Measurements from ENCODE around the gene COQ9. TPM values are rescaled to one million over a fixed set of nuclear protein-coding genes. Genes with fewer than 3 reads are reported as not detected.
"Not testable (repeated sequence)": the region's sequence is repeated elsewhere in the genome, so short reads cannot be mapped to it uniquely, and the experiment has no call there.

COQ9 gene
- total RNA-seq, 6 donors from 2014 or later = 33.1 to 47.1 (median 39.4) TPM

GRCh38 chr16:57497121-57497520, 49.8 kb downstream of the COQ9 start:
- 88 to 92% methylated on average over 13 of the region's 13 CpGs for WGBS, 2 donors
- DNase-seq = peak in 1 of 2 donors; percentile 45

GRCh38 chr16:57498031-57498430, 50.8 kb downstream of the COQ9 start:
- ATAC-seq (ENCODE audit: low FRiP score in 2 of 2) (no peak), DNase-seq (no peak)
- Histone ChIP-seq H3K4me1 (peaks cover 5 to 17% (median 11%) of the 10 kb centered on the region in 4 donors), H3K27ac (no peak overlapping the region), H3K36me3 (no peaks in the 10 kb centered on the region), H3K4me3 (no peak overlapping the region), H3K27me3 (no peaks in the 10 kb centered on the region), H3K9me3 (no peaks in the 10 kb centered on the region)
- no peak for TF ChIP-seq POLR2A (IDR thresholded peaks at IDR 0.05)
- no peak for TF ChIP-seq CTCF (IDR thresholded peaks at IDR 0.05)
- TF ChIP-seq EP300 (IDR thresholded peaks at IDR 0.05) = no peak
- no peak for TF ChIP-seq POLR2AphosphoS5 (IDR thresholded peaks at IDR 0.05)
- WGBS, 2 donors = 83 to 89% methylated on average over 3 to 4 of the region's 4 CpGs

More at GRCh38 chr16:57497121-57497520, 49.8 kb downstream of the COQ9 start:
- H3K36me3 ChIP-seq = no peaks in the 10 kb centered on the region
- no peak for ATAC-seq (ENCODE audit: low FRiP score in 2 of 2)
- no peak overlapping the region for H3K4me3 ChIP-seq
- peaks cover 5 to 12% (median 8%) of the 10 kb centered on the region in 4 donors for H3K4me1 ChIP-seq
- no peak for TF ChIP-seq POLR2AphosphoS5 (IDR thresholded peaks at IDR 0.05)
- TF ChIP-seq CTCF (IDR thresholded peaks at IDR 0.05) = no peak
- TF ChIP-seq POLR2A (IDR thresholded peaks at IDR 0.05) = no peak
- TF ChIP-seq EP300 (IDR thresholded peaks at IDR 0.05) = no peak
- H3K9me3 ChIP-seq = no peaks in the 10 kb centered on the region
- no peak overlapping the region for H3K27ac ChIP-seq
- no peaks in the 10 kb centered on the region for H3K27me3 ChIP-seq

DNA sequence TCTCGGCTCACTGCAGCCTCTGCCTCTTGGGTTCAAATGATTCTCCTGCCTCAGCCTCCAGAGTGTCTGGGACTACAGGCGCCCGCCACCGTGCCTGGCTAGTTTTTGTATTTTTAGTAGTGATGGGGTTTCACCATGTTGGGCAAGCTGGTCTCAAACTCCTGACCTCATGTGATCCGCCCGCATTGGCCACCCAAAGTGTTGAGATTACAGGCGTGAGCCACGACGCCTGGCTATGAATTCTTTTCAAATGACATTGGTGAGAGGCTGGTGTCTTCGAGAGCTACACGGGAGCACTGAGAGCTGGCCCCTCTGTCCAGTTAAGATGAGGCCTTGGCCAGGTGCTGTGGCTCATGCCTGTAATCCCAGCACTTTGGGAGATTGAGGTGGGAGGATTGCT, 52.7 kb downstream of the COQ9 start:
- 95 to 98% methylated on average over 11 of the region's 11 CpGs for WGBS, 2 donors

DNA sequence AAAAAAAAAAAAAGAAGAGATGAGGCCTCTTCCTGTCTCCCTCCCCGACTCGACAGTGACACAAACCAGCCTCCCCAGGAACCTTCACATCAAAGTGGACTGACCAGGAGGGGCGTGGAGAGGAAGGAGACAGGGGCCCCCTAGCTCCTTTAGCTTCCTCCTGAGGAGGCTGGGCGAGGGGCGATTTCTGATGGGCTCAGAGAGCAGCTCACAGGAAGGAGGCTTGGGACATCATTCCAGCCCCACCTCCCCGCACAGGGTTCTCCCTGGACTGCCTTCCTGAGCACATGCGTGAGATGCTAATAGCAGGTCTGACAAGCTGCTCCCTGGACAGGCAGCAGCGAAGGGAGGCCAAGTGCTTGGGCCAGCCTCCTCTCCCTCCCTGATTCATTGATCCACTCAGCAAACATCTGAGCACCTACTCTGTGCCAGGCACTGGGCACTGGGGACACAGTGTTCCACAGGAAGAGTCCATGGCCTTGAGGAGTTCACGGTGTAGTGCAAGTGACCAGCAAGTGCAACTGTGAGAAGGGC, 53.4 kb downstream of the COQ9 start:
- Histone ChIP-seq H3K27me3 (no peaks in the 10 kb centered on the region), H3K9me3 (no peaks in the 10 kb centered on the region), H3K36me3 (no peaks in the 10 kb centered on the region), H3K4me1 (peaks cover 5 to 28% (median 17%) of the 10 kb centered on the region in 4 donors), H3K4me3 (no peak overlapping the region), H3K27ac (peak overlapping the region in 1 of 4 donors; percentile 0)
- DNase-seq (peak in 1 of 2 donors; percentile 56), ATAC-seq (ENCODE audit: low FRiP score in 2 of 2) (no peak)
- TF ChIP-seq EP300 (IDR thresholded peaks at IDR 0.05) (peak in 1 of 4 donors; percentile 30), POLR2A (IDR thresholded peaks at IDR 0.05) (no peak), POLR2AphosphoS5 (IDR thresholded peaks at IDR 0.05) (no peak), CTCF (IDR thresholded peaks at IDR 0.05) (no peak)
- WGBS, 2 donors = 62 to 69% methylated on average over 9 of the region's 9 CpGs

More for the DNA sequence above, 52.7 kb downstream of the COQ9 start:
- not testable (repeated sequence) for H3K27me3 ChIP-seq; H3K4me3 ChIP-seq; H3K27ac ChIP-seq; ATAC-seq (ENCODE audit: low FRiP score in 2 of 2); H3K36me3 ChIP-seq; DNase-seq; H3K9me3 ChIP-seq
- H3K4me1 ChIP-seq = peaks cover 5 to 28% (median 17%) of the 10 kb centered on the region in 4 donors

GRCh38 chr16:57501492-57501891, 54.2 kb downstream of the COQ9 start:
- no peak for ATAC-seq (ENCODE audit: low FRiP score in 2 of 2)
- H3K36me3 ChIP-seq = no peaks in the 10 kb centered on the region

More at GRCh38 chr16:57501492-57501891, 54.2 kb downstream of the COQ9 start:
- no peaks in the 10 kb centered on the region for H3K9me3 ChIP-seq
- TF ChIP-seq POLR2A (IDR thresholded peaks at IDR 0.05) (no peak), EP300 (IDR thresholded peaks at IDR 0.05) (no peak), CTCF (IDR thresholded peaks at IDR 0.05) (no peak), POLR2AphosphoS5 (IDR thresholded peaks at IDR 0.05) (no peak)
- H3K27ac ChIP-seq = no peak overlapping the region
- WGBS, 2 donors = 58 to 78% methylated on average over 7 of the region's 7 CpGs
- no peak for DNase-seq
- no peaks in the 10 kb centered on the region for H3K27me3 ChIP-seq
- peaks cover 5 to 28% (median 17%) of the 10 kb centered on the region in 4 donors for H3K4me1 ChIP-seq
- no peak overlapping the region for H3K4me3 ChIP-seq
